ENCODE data around the gene SPINT1.

SPINT1 gene

DNA sequence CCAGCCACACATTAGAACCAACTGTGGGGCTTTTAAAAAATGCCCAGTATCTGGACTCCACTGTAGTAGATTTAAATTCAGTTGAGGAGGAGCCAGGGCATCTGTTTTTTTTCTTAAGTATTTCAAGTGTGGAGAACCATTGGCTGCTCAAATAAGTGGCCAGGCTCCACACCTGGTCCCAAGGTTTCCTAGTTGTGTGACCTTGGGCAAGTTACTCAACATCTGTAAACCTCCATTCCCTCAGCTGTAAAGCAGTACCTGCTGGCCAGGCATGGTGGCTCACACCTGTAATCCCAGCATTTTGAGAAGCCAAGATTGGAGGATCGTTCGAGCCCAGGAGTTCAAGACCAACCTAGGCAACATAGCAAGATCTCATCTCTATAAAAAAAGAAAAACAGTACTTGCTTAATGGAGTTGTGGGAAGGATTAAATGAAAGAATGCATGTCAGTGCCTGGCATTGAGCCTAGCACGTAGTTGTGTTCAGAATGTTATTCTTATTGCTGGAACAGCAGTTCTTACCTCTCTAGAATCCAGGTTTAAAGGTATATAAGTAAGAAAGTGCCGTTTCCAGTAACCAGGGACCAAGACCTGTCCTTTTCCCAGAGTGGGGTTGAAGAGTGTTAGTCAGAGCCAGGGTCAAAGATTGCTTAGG lies 17.3 kb upstream of the SPINT1 start:
- intact Hi-C loops (cut with DNase I), result no loop called here
- DNase-seq, result peak in 1 of 10 donors; percentile 31

GRCh38 chr15:40828447-40829036 lies 15.3 kb upstream of the SPINT1 start, which contains the start of gene PPP1R14D:
Gene PPP1R14D (minus strand): TSS chr15:40828708. CDS start chr15:40828641, 67 bp downstream.
- intact Hi-C loops (cut with DNase I), result no loop called here
- DNase-seq, result peak in 2 of 10 donors; percentile 8 to 61

DNA sequence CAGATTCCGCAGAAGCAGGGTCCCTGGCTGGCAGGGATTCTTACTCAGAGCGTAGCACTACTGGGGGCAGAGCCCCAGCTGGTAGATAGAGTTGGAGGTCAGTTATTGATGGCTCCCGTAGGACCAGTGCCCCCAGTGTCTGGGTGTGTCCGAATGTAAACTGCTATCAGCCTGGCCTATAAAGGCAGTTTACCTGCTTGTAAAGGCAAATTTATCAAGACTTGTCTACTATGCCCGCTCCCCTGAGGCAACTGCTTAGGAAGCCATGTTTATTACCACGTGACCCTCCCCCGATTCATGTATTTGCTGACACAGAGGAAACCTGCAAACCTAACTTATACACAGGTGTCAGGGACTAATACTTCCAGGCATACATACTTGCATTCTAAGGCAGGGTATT lies 14.7 kb upstream of the SPINT1 start:
- peak in 1 of 10 donors; percentile 1 for DNase-seq
- intact Hi-C loops (cut with DNase I), result no loop called here

- intact Hi-C loops (cut with DNase I), result no loop called here
- DNase-seq, result peak in 1 of 10 donors; percentile 34
Observed at GRCh38 chr15:40830884-40831283, 13.0 kb upstream of the SPINT1 start.

GRCh38 chr15:40831861-40832260 lies 12.0 kb upstream of the SPINT1 start:
- intact Hi-C loops (cut with DNase I), result no loop called here
- DNase-seq, result peak in 1 of 10 donors; percentile 4

DNA sequence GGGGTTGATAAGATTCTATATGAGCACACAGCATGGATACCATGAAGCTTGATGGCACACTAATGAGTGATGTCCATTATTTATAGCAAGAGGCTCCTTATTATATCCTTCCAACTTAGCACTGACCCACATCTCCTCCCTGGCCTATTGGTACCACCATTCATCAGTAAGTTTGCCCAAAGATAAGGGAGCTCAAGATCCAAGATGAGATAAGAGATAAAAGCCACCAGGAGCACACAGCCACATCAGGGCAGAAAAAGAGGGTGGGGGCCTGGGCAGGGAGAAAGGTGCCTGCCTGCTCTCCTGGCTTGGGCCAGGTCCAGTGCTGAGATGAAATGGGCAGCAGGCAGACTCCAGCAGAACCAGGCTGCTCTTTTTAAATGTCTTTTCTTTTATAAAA lies 10.9 kb upstream of the SPINT1 start:
- peak in 2 of 10 donors; percentile 0 to 8 for DNase-seq
- intact Hi-C loops (cut with DNase I), result no loop called here

GRCh38 chr15:40836020-40836419 lies 7.8 kb upstream of the SPINT1 start:
- peak in 2 of 10 donors; percentile 2 to 34 for DNase-seq
- intact Hi-C loops (cut with DNase I), result no loop called here

DNA sequence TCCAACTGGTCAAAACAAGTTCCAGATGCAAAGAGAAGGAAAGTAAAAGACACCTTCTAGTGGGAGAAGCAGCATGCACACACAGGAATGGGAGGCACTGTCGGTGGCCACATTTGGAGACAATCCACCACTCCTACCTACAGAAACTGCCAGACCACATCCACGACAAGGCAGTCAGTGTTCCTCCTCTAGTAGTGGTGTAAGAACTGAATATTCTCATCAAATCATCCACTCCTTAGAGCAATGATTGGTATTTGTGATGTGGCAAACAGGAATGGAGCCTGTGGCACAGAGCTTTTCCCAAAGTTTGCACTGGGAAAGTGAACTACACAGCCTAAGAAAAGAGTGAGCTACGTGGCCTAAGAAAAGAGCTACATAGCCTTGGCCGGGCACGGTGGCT lies 5.1 kb upstream of the SPINT1 start:
- intact Hi-C loops (cut with DNase I), result no loop called here
- DNase-seq, result peak in 2 of 10 donors; percentile 4 to 48

DNA sequence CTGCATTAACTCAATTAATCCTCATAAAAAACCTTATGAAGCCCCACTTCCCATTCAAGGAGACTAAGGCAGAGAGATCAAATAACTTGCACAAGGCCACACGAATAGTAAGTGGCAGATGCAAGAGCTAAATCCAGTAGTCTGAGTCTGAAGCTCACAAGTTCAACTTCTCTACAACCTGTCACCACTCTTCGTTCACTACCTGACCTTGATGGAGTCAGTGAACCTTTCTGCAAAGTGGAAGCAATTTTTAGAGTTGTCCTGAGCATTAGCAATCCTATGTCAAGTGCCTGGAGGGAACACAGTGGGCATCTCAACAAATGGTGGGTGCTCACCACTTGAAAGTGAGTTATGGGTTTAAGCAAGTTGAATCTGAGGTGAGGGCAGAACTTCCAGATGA lies 2.1 kb upstream of the SPINT1 start:
- DNase-seq, result peak in 1 of 10 donors; percentile 0
- intact Hi-C loops (cut with DNase I), result no loop called here

DNA sequence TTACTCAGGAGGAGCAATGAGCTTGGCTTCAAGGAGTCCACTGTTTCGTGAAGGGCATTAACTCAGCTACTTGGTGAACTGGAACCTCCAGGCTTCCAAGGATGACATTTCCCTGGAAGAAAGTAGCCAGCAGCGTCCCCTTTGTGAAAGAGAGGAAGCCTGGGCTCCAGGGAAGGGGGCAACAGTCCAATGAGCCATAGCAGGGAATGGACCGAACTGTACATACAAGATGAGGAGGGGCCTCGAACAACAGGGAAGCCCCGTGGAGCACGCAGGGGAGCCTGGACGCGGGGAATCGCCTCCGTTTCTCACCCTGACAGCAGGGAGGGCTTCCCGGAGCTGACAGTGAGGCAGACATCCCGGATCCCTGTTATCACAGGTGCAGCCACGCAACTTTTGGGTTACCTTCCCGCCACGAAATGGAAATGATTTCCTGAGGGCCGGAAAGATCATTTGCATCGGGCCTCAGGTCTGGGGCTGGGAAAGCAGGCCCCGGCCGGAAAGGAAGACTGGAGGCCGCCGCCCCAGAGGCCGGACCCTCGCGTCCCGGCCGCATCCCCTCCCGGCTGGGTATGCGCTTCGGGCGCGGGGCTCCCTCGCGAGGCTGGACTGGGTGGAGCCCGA lies 475 bp upstream of the SPINT1 start:
- intact Hi-C loops (cut with DNase I), result no loop called here
- DNase-seq, result peak in 2 of 10 donors; percentile 20 to 41

DNA sequence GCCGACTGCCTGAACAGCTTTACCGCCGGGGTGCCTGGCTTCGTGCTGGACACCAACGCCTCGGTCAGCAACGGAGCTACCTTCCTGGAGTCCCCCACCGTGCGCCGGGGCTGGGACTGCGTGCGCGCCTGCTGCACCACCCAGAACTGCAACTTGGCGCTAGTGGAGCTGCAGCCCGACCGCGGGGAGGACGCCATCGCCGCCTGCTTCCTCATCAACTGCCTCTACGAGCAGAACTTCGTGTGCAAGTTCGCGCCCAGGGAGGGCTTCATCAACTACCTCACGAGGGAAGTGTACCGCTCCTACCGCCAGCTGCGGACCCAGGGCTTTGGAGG lies 815 bp downstream of the SPINT1 start:
- intact Hi-C loops (cut with DNase I), result no loop called here
- peak in 3 of 10 donors; percentile 72 to 85 (median 81) for DNase-seq

- intact Hi-C loops (cut with DNase I), result no loop called here
- peak in 1 of 10 donors; percentile 44 for DNase-seq
Observed at GRCh38 chr15:40845036-40845435, 1.2 kb downstream of the SPINT1 start.

- peak in 3 of 10 donors; percentile 23 to 45 (median 35) for DNase-seq
- intact Hi-C loops (cut with DNase I), result no loop called here
Observed at GRCh38 chr15:40845511-40846284, 1.9 kb downstream of the SPINT1 start.

DNA sequence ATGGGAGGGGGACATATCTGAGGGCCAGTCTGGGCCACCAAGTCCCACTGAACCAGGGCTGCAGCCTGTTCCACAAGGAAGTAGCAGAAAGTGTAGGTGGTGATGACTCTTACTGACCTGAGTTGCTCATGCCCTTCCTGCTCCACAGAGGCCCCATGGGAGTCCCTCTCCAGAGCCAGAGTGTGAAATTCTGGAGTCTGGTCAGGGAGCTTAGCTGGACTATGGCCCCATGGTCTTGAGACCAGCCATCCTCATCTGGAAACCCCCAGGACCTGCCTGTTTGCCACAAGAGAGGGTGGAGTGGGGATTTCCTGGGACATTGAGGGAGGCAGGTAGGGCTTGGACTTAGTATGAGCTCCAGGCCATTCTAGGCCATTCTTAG lies 3.0 kb downstream of the SPINT1 start:
- intact Hi-C loops (cut with DNase I), result no loop called here
- DNase-seq, result peak in 3 of 10 donors; percentile 9 to 41 (median 33)

DNA sequence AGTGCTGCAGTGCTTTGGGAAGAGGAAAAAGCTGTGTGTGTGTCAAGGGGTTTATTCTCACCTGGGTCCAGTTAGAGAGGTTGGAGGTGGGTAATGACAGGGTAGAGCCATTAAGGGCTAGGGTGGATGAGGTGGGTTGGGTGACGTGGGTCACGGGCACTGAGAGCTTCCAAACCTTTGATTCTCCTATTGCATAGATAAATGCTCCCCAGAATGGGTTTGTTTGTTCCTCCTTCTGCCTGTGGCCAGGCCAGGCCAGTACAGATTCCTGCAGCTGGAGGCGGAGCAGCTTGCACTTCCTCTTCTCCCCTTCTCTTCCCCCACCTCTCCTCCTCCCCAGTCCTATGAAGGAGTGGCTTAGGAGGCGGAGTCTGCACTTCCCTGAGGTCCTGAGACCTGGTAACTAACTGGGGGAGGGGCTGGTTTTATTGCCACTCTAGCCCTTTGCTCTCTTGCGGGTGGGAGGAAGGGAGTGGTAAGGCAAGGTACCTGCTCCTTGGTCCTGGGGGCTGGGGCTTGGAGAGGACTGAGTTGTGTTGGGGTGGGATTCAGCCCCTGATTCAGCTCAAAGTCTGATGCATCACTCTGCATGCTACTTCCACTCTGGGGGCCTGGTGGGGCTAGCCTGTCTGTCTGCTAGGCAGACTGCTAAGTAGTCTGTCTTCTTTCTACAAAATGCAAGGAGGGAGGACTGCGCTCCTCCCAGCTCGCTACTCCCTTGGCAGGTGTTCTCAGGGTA lies 3.5 kb downstream of the SPINT1 start:
- intact Hi-C loops (cut with DNase I), result no loop called here

GRCh38 chr15:40850576-40851112 lies 6.8 kb downstream of the SPINT1 start:
- intact Hi-C loops (cut with DNase I), result no loop called here

More for the DNA sequence above, 3.5 kb downstream of the SPINT1 start:
- DNase-seq, result peak in 5 of 10 donors; percentile 15 to 83 (median 46)

DNA sequence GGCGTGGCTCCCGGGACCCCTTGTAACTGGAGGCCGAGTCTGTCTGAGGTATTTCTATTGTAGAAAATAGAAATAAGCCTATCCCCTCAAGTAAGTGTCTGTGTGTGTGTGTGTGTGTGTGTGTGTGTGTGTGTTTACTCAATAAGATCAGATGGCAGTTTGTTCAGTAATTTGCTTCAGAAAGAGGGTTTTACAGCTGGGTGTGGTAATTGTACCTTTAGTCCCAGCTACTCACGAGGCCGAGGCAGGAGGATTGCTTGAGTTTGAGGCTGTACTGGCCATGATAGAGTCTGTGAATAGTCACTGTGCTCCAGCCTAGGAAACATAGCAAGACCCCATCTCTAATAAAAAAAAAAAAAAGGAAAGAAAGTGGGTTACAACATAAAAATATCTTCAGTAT lies 8.7 kb downstream of the SPINT1 start:
- intact Hi-C loops (cut with DNase I), result no loop called here
- no peak for DNase-seq

More at GRCh38 chr15:40850576-40851112, 6.8 kb downstream of the SPINT1 start:
- DNase-seq, result peak in 3 of 10 donors; percentile 24 to 62 (median 45)

DNA sequence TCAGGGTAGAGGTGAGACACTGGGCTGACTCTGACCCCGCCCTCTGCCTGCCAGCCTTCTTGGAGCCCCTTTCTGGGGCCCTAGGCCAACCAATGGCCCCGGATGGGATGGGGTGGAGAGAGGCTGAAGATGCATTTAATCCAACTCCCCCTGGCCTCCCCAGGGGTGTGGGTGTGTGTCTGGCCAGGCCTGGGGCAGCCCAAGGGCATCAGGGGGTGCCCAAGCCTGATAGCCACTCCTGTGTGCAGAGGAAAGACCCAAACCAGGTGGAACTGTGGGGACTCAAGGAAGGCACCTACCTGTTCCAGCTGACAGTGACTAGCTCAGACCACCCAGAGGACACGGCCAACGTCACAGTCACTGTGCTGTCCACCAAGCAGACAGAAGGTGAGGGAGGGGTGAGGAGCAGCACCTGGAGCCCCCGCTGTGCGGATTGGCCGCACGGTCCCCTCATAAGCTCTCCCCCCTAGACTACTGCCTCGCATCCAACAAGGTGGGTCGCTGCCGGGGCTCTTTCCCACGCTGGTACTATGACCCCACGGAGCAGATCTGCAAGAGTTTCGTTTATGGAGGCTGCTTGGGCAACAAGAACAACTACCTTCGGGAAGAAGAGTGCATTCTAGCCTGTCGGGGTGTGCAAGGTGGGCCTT lies 9.5 kb downstream of the SPINT1 start:
- peak in 3 of 10 donors; percentile 55 to 59 (median 57) for DNase-seq
- intact Hi-C loops (cut with DNase I), result no loop called here

DNA sequence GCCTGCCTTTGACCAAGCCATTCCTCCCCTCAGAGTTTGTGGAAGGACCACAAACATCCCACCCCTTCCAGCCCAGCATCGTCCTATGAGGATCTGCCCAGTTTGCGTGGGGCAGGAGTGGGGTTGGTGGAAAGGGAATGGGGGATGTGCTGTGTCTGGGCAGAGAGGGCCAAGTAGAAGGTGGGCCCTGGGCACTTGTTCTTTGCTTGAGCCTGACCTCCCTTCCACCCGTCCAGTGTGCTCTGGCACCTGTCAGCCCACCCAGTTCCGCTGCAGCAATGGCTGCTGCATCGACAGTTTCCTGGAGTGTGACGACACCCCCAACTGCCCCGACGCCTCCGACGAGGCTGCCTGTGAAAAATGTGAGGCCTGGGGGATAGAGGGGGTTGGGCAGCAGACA lies 10.3 kb downstream of the SPINT1 start:
- intact Hi-C loops (cut with DNase I), result no loop called here
- peak in 3 of 10 donors; percentile 7 to 49 (median 24) for DNase-seq

Data from posterior cingulate gyrus (tissue), 11 donors.